PC-3 (cell line): ENCODE measurements around the gene SFRP5. TPM values are rescaled to one million over a fixed set of nuclear protein-coding genes. Genes with fewer than 3 reads are reported as not detected.

ENCODE experiments used
- total RNA-seq: library from RNA; depleted of rRNA; stranded (reverse); fragments of >200 nt; gene quantifications from 2 replicates; pipeline ENCODE4 v1.2.3, GENCODE V29; 2014; rRNA removed

Gene SFRP5
- total RNA-seq, 1 experiment from 2014 or later, result not detected

Other genes with a start within 250 kb of the SFRP5 start
- 1.7 and 1.8 TPM in 2 replicates for gene ANKRD2, start 199.2 kb downstream of the SFRP5 start, total RNA-seq
- 0.15 TPM in 1 of 2 replicates, not detected in the other for gene HOGA1, start 187.6 kb downstream of the SFRP5 start, total RNA-seq
- gene C10orf62, start 182.3 kb downstream of the SFRP5 start, total RNA-seq, result not detected in 2 replicates
- 6.5 and 12.9 TPM in 2 replicates for gene MORN4, start 138.5 kb downstream of the SFRP5 start, total RNA-seq
- 18.7 and 19.4 TPM in 2 replicates for gene PI4K2A, start 131.3 kb downstream of the SFRP5 start, total RNA-seq
- gene AVPI1, start 84.8 kb downstream of the SFRP5 start, total RNA-seq, result 40.7 and 44.5 TPM in 2 replicates
- 17.6 and 25.5 TPM in 2 replicates for gene MARVELD1, start 58.3 kb downstream of the SFRP5 start, total RNA-seq
- 13.1 and 15.0 TPM in 2 replicates for gene ZFYVE27, start 34.9 kb downstream of the SFRP5 start, total RNA-seq
- 0.26 and 0.29 TPM in 2 replicates for gene GOLGA7B, start 77.8 kb upstream of the SFRP5 start, total RNA-seq